NCI-H128 (cell line): ENCODE measurements around the gene DSCAM.

Source experiments
- DNase-seq: peaks from one replicate; lab custom pipeline; 2025; ENCODE audit not compliant: unreplicated experiment; lab: John Stamatoyannopoulos, UW

Gene DSCAM

GRCh38 chr21:40839521-40839920 is 7.4 kb downstream of the DSCAM start:
- DNase-seq, result no peak

- DNase-seq, result no peak
These were observed 9.5 kb downstream of the DSCAM start for GRCh38 chr21:40837456-40837855.

GRCh38 chr21:40835184-40835694 is 11.7 kb downstream of the DSCAM start:
- DNase-seq, result no peak

GRCh38 chr21:40833184-40833583 is 13.8 kb downstream of the DSCAM start:
- no peak for DNase-seq

GRCh38 chr21:40832316-40832715 is 14.6 kb downstream of the DSCAM start:
- no peak for DNase-seq

- no peak for DNase-seq
These were observed 16.1 kb downstream of the DSCAM start for GRCh38 chr21:40830836-40831235.

GRCh38 chr21:40829791-40830190 is 17.2 kb downstream of the DSCAM start:
- no peak for DNase-seq

- DNase-seq, result no peak
These were observed 17.6 kb downstream of the DSCAM start for GRCh38 chr21:40829308-40829707.

- no peak for DNase-seq
These were observed 19.4 kb downstream of the DSCAM start for GRCh38 chr21:40827509-40827908.

- no peak for DNase-seq
These were observed 27.7 kb downstream of the DSCAM start for GRCh38 chr21:40819071-40819900.

- DNase-seq, result no peak
These were observed 33.0 kb downstream of the DSCAM start for GRCh38 chr21:40813918-40814317.

- DNase-seq, result no peak
These were observed 37.2 kb downstream of the DSCAM start for GRCh38 chr21:40809673-40810197.

GRCh38 chr21:40803101-40803500 is 43.9 kb downstream of the DSCAM start:
- no peak for DNase-seq

GRCh38 chr21:40800126-40800525 is 46.8 kb downstream of the DSCAM start:
- no peak for DNase-seq

GRCh38 chr21:40797891-40798290 is 49.1 kb downstream of the DSCAM start:
- no peak for DNase-seq

GRCh38 chr21:40797410-40797809 is 49.5 kb downstream of the DSCAM start:
- DNase-seq, result no peak

GRCh38 chr21:40796464-40796863 is 50.5 kb downstream of the DSCAM start:
- no peak for DNase-seq

- DNase-seq, result no peak
These were observed 51.6 kb downstream of the DSCAM start for GRCh38 chr21:40795313-40795712.

- DNase-seq, result no peak
These were observed 54.1 kb downstream of the DSCAM start for GRCh38 chr21:40792691-40793456.

- DNase-seq, result no peak
These were observed 58.3 kb downstream of the DSCAM start for GRCh38 chr21:40788635-40789034.

GRCh38 chr21:40783404-40783803 is 63.6 kb downstream of the DSCAM start:
- DNase-seq, result no peak
